GM21528 (cell line): Measurements from ENCODE around the gene RAMP3.
"Not testable (repeated sequence)": the region's sequence is repeated elsewhere in the genome, so short reads cannot be mapped to it uniquely, and the experiment has no call there.

Experiments used
- ATAC-seq: cut with Tn5 transposase; IDR thresholded peaks from one replicate; pipeline ENCODE4 v1.9.1; 2021; ENCODE audit warnings: mild to moderate bottlenecking, moderate library complexity; ENCODE audit not compliant: unreplicated experiment, low FRiP score

Gene RAMP3

GRCh38 chr7:45157653-45158401 is at the start of gene RAMP3:
RAMP3 (plus strand) TSS chr7:45157791; CDS start chr7:45157829, 38 bp downstream.
- ATAC-seq, result no peak

GRCh38 chr7:45108863-45109262 is 48.7 kb upstream of the RAMP3 start:
- ATAC-seq, result no peak

- ATAC-seq, result peak; percentile 93
Measured at GRCh38 chr7:45111298-45112223, 46.0 kb upstream of the RAMP3 start, which contains the start of gene TBRG4. TBRG4 (minus strand) TSS chr7:45111697; CDS start chr7:45109237, 2,460 bp downstream.

GRCh38 chr7:45112648-45113047 is 44.9 kb upstream of the RAMP3 start:
- ATAC-seq, result no peak

GRCh38 chr7:45114257-45114656 is 43.3 kb upstream of the RAMP3 start:
- ATAC-seq, result not testable (repeated sequence)

- no peak for ATAC-seq
Measured at GRCh38 chr7:45114926-45115325, 42.7 kb upstream of the RAMP3 start.

GRCh38 chr7:45116048-45116447 is 41.5 kb upstream of the RAMP3 start:
- no peak for ATAC-seq

GRCh38 chr7:45117582-45117981 is 40.0 kb upstream of the RAMP3 start:
- ATAC-seq, result no peak

- ATAC-seq, result no peak
Measured at GRCh38 chr7:45118292-45118691, 39.3 kb upstream of the RAMP3 start.

GRCh38 chr7:45118889-45119331 is 38.7 kb upstream of the RAMP3 start:
- no peak for ATAC-seq

- no peak for ATAC-seq
Measured at GRCh38 chr7:45119550-45119949, 38.0 kb upstream of the RAMP3 start.

GRCh38 chr7:45122975-45123860 is 34.4 kb upstream of the RAMP3 start:
- no peak for ATAC-seq

GRCh38 chr7:45123913-45124710 is 33.5 kb upstream of the RAMP3 start:
- no peak for ATAC-seq

GRCh38 chr7:45125193-45125904 is 32.2 kb upstream of the RAMP3 start:
- ATAC-seq, result no peak

- no peak for ATAC-seq
Measured at GRCh38 chr7:45126201-45126600, 31.4 kb upstream of the RAMP3 start.

GRCh38 chr7:45126920-45127319 is 30.7 kb upstream of the RAMP3 start:
- ATAC-seq, result no peak

- no peak for ATAC-seq
Measured at GRCh38 chr7:45129181-45129800, 28.3 kb upstream of the RAMP3 start.

GRCh38 chr7:45129906-45130305 is 27.7 kb upstream of the RAMP3 start:
- ATAC-seq, result no peak
